Measurements from ENCODE around the gene CROCC2.

CROCC2 gene

DNA sequence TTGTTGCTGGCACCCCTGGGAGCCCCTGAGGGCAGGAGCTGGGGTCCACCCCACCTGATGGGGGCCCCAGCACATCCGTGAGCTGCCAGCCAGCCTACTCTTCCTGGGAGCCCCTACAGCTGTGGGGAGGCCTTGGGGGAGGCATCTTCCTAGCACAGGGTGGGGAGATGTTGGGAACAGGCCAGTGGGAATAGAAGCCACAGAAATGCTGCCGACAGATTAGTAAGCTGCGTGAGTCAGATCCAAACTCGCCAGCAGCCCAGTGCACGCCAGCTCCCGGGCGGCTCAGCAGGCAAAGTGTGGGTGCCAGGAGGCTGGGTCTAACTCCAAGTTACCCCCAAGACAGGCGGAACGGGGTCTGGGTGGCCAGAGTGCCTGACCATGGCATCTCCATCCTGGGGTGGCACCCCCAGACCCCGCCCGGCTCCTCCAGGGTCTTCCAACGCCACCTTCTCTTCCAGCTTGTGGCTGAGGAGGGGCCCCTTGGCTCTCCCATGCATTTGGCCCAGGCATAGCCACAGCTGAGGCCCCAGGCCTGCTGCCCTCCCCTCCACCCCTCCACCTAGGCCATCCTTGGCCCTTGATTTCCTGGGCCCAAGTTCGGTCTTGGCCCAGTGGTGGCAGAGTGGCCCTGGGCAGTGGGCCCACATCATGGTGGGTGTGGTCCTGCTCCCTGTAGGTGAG lies 15.3 kb downstream of the CROCC2 start:
- DNase-seq (ENCODE audit: low spot score) = peak; percentile 97

DNA sequence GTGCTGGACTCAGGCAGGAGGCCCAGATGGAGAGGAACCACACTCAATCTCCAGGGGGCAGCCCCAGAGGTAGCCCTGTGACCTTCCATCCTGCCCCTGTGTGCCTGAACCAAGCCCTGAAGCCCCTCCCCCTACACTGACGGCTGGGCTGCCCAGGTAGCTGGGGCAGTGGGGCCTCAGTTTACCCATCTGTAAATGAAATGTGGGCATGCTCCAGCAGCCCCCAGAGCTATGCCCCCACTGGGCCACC lies 15.8 kb downstream of the CROCC2 start:
- no peak for DNase-seq (ENCODE audit: low spot score)

DNA sequence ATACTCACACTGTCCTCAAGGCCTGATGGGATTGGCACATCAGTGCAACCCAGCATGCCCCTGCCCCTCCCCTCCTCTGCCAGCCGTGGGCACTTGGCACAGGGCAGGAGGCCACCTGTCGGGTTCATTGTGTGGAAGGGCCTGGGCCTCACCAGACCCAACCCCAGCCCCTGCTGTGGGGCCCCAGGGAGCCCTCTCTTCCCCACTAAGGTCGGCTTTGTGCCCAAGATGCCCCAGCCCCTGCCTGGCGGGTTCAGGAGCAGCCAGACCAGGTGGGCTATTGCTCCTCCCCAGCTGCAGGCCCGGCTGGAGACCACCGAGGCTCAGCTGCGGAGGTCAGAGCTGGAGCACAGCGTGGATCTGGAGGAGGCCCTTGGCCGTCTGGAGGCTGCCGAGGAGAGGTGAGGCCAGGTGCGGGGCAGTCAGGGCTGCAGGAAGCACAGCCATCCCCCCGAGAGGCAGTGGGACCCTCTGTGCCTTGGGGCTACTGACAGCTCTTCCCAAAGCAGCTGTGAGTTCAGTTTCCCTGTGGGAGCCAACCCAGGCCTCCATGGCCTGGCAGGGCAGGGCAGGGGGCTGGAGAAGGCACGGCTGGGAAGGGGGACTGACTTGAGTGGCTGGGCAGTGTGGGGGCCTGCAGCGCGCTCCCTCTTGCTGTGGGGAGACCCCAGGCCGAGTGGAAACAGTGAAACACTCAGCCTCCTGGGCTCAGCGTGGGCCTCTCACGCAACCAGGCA lies 16.3 kb downstream of the CROCC2 start:
- DNase-seq (ENCODE audit: low spot score) = no peak

DNA sequence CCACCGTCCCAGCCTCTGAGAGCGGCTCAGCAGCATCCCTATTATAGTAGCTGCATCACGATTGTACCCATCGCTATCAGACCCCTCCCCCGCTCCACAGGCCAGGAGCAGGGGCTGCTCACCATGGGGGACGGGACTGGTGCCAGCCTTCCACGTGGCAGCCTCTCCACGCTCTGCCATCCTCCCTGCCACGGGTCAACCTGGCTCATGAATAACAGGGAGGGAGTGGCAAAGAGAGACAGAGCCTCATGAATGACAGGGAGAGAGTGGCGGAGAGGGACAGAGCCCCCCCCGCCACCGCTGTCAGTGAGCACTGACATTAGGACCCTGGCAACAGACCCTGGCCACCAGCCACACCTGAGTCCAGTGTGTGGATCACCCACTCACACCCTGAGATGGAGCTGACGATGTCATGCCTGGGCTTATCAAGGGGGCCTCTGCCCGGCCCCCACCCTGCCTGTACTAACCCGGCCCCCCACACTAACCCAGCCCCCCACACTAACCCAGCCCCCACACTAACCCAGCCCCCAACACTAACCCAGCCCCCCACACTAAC lies 16.9 kb downstream of the CROCC2 start:
- no peak for DNase-seq (ENCODE audit: low spot score)

DNA sequence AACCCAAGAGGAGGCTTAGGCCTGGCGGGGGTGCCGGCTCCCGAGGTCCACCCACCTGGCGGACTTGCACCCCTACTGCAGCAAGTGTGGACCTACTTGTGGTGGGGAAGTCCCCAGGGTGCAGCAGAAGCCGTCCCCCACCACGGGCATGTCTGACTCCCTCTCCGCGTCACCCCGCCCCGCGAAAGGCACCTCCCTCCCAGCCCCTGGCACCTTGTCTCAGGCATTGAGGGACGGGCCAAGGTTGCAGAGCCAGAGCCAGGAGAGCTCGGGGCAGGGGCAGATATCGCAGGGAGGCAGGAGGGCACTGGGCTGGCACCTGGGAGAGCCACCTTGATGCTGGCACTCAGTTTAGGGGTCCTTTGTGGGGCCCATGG lies 19.0 kb downstream of the CROCC2 start:
- DNase-seq (ENCODE audit: low spot score) = no peak

DNA sequence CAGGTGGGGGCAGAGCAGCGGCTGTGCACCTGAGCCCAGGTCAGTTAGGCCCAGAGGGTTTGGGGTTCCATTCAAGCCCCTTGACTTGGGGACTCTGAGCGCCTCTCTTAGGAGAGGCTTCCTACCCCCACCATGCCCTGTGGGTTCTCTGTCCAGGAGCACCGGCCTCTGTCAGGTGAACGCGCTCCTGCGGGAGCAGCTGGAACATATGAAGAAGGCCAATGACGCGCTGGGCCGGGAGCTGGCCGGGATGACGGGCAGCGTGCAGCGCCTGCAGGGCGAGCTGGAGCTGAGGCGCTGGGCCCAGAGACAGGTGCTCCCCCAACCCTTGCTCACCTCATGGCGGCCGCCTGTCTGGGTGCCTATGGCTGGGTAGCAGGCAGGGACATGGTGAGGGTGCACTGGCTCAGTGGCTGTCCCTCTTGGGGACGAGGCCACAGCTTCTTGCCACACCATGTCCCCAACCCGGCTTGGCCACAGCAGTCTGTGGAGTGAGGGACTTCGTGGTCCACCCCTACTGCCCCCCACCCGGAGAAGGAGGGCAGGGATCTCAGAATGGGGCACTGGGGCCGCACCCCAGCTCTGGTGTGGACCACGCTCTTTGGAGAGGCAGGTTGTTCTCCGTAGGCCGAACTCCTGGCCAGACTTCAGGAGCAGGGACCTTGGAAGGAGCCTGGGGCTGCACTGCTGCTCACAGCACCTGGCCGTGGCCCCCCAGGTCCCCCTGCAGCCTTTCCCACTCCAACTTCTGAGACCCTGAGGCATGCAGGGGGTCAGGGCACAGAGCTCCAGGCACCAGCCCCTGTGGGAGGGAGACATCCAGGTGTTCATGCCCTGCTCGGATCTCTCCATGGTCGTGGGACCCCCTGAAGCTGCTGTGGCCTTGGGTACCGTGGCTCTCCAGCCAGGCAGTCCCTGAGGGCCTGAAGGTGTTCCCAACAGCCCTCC lies 19.7 kb downstream of the CROCC2 start:
- DNase-seq (ENCODE audit: low spot score) = no peak

DNA sequence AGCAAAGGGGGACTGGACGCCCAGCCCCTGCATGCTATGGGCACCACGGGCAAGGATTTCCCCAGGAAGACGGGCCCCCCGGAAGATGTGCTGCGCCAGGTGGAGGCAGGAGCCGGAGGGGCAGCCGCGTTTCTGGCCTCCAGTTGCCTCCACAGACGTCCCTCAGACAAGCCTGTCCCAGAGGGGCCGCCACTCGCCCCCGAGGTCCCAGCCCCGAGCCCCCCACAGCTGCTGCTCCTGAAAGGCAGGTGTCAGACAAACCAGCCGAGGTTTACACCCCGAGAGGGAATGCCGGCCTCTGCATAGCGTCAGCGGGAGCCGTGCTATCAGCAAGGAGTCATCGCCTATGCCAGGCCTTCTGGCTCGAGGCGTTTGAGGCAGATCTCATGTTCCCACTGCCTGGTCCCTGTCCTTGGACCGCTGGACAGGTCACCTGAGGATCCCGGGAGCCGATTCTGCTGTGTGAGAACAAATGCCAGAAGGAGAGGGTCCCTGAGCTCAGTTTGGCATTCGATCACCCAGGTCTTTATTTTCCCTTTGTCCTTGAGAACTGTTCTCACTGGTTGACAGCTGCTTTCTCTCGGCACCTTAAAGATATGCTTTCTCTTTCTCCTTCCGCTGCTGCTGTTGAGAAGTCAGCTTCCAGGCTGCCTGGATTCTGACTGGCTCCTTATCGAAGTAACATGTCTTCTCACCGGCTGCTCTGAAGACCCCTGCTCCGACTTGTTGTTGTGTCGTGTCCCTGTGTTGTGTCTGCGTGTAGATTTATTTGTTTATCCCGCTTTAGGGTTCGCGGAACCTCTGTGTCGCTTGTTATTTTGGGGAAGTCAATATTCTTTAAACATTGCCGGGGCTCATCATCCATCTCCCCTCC lies 20.6 kb downstream of the CROCC2 start:
- no peak for DNase-seq (ENCODE audit: low spot score)

DNA sequence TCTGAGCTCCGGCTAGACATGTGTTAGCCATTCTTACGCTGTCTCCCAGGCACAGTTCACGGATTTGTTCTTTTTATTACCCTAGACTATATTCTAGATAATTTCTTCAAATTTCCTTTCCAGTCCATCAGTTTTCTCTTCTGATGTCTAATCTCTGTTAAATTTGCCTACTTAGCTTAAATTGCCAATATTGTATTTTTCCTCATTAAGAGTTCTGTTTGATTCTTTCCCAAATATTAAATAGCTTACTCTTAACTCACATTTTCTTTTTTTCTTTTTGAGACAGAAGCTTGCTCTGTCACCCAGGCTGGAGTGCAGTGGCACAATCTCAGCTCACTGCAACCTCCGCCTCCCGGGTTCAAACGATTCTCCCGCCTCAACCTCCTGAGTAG lies 21.2 kb downstream of the CROCC2 start:
- DNase-seq (ENCODE audit: low spot score) = no peak

DNA sequence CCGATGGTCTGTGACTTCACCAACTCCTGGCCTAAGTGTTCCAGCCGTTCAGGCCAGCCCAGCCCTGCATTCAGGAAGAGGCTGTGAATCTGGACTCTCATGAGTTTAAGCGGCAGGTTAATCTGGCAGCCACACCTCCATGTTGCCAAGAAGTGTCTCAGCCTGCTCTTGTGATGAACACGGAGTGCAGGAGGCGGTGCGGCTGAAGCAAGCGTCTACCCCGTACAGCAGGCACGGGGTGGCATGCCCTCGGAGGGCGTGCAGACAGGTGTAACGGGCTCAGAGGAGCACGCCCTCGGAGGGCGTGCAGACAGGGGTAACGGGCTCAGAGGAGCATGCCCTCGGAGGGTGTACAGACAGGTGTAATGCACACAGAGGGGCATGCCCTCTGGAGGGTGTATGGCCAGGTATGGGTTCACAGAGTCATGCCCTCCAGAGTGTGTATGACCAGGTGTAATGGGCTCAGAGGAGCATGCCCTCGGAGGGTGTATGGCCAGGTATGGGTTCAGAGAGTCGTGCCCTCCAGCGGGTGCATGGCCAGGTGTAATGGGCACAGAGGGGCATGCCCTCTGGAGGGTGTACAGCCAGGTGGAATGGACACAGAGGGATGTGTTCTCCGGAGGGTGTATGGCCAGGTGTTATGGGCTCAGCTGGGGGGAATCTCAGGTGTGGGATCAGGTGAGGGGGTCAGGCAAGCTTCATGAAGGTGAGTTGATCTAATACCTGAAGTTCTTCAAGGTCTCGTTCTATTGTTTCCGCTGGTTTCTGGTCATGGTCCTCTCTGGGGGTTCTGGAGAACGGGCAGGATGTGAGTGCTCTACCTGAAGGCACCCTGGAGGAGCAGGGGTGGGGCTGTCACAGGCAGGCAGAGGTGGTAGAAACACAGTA lies 22.6 kb downstream of the CROCC2 start:
- DNase-seq (ENCODE audit: low spot score) = no peak

DNA sequence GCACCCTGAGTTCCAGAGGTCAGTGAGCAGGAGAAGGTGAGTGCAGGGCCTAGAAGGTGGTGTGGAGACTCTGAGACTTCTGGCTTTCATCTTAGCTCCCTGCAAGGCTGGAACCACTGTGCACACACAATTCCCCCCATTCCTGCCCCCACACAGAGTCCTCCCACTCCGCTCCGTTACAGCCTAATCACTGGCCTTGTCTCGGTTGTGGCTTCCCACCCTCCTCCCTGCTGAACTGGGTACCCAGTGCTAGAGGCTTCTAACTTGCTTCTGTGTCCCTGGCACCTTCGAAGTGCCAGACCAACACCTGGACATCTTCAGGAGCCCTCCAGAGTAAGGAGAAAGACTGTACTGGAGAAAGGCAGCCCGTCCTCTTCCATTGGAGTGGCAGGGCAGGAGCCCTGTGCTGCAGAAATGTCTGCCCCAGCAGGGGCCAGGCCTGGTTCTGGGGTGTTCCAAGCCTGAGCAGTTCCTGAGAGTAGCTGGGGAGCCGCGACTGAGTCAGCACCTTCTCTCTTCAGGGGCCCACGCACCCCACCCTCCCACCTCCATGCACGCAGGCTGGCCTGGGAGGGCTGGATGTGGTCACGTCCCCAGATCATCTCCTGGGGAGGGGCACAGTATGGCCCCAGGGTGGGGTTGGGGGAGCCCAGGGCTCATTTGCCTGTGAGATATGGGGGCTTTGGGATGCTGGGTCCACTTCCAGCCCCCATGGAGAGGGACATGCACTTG lies 23.4 kb downstream of the CROCC2 start:
- DNase-seq (ENCODE audit: low spot score) = no peak

DNA sequence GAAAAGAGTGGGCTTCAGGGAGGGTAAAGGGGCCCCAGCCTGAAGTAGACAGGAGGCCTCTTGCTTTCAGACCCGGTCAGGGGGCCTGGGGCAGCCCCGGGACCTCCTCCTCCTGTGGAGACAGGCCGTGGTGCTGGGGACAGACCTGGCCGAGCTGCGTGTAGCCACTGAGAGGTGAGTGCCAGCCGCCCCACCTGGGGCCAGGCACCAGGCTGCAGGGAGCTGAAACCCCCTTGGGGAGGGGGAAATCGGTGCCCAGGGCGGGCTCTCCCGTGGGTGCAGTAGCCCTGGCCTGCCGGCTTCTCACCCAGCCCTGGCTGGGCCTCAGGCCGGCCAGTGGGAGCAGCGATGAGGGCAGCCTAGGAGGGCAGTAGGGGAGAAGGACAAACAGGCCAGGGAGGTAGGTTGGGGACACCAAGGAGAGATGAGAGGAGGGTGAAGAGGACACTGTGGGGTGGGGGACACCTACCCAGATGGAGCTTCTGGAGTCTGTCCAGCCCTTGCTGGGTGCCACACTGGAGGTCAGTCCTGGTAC lies 24.0 kb downstream of the CROCC2 start:
- DNase-seq (ENCODE audit: low spot score) = no peak

DNA sequence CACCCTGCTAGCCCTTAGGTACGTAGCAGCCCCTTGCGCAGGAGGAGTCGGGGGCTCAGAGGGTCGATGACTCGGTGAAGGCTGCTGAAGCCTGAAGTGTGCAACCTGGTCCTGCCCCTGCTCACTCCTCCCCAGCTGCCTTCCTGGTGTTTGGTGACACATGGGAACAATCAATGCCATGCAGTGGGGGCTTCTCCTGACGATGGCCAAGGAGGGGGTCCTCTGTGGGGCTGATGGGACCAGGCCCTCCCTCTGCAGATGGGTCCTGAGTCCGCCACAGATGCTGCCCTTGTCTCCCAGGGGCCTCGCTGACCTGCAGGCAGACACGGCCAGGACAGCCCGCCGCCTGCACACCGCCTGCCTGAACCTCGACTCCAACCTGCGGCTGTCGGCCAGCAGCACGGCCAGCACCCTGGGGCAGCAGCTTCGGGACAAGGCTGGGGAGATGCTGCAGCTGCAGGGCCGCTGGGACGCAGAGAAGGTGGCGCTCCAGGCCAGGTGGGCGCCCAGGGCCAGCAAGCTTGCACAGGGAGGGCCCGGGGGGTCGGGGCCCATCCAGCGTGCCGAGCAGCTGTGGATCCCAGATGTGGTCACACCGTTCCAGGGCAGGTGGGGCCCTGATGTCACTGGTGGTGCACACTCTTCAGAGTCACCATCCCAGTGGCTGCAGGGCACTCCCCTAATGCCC lies 24.6 kb downstream of the CROCC2 start:
- no peak for DNase-seq (ENCODE audit: low spot score)

DNA sequence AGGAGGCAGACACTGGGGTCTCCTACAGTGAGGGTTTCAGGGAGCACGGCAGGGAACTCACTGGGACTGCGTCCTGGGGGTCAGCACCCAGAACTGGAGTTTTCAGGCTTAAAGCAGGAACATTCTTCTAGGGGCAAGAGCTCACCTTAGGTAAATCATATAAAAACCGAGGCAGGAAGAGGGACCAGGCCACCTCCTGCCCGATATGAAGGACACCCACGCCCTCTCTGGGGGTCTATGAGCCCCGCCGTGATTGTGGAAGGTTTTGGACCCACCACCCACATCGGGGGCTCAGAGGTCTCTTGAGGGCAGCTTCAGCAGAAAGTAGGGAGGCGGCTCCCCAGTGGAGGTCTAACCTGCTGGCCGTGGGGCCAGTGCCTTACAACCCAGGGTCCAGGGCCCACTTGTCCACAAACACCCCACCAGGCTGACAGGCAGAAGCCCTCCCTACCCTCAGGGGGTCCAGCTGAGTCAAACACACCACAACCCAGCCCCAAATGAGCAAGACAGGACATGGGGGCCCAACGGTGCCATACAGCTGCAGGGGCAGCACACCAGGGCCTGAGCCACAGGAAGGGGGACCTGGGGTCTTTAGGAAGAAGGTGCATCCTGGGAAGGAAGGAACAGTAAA lies 25.3 kb downstream of the CROCC2 start:
- no peak for DNase-seq (ENCODE audit: low spot score)

DNA sequence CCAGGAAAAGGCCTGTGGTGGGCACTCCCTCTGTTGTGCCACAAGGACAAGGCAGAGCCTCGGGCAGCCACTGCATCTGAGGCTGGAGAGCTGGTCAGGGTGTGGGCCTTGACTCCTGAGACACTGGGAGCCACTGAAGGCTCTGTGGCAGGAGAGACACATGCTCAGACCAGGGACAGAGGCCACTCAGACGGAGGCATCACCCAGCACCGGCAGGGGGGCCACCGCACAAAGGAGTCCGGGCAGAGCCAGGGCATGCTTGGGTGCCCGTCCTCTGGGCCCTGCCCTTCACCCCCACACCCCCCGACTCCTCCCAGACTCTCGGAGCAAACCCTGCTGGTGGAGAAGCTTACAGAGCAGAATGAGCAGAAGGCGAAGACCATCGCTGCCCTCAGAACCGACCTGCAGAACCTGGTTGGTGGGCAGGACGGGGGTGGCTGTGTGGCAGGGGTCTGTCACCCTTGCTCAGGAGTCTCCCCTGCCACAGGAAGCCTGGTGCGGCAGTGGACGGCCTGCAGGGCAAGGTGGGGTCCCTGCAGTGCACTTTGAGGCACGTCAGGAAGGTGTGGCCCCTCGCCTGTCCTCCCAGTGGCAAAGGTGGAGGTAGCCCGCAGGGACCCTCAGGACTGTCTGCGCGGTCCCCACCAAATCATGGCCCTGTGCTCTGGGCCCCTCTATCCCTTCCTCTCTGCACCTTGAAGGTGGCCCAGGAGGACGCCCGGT lies 26.0 kb downstream of the CROCC2 start:
- DNase-seq (ENCODE audit: low spot score) = no peak

DNA sequence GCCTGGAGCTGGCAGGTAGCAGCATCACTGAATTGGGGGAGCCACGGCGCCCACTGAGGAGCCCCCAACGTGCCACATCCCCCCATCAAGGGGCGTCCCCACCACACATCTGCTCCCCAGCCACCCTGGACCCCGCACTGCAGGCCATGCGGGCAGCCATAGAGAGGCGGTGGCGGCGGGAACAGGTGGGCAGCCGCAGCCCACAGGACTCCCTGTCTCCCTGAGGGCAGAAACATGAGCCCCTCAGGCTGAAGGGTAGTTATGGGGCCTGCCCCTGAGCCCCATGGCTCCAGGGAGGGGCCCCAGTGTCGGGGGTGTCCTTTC lies 26.6 kb downstream of the CROCC2 start:
- DNase-seq (ENCODE audit: low spot score) = no peak

DNA sequence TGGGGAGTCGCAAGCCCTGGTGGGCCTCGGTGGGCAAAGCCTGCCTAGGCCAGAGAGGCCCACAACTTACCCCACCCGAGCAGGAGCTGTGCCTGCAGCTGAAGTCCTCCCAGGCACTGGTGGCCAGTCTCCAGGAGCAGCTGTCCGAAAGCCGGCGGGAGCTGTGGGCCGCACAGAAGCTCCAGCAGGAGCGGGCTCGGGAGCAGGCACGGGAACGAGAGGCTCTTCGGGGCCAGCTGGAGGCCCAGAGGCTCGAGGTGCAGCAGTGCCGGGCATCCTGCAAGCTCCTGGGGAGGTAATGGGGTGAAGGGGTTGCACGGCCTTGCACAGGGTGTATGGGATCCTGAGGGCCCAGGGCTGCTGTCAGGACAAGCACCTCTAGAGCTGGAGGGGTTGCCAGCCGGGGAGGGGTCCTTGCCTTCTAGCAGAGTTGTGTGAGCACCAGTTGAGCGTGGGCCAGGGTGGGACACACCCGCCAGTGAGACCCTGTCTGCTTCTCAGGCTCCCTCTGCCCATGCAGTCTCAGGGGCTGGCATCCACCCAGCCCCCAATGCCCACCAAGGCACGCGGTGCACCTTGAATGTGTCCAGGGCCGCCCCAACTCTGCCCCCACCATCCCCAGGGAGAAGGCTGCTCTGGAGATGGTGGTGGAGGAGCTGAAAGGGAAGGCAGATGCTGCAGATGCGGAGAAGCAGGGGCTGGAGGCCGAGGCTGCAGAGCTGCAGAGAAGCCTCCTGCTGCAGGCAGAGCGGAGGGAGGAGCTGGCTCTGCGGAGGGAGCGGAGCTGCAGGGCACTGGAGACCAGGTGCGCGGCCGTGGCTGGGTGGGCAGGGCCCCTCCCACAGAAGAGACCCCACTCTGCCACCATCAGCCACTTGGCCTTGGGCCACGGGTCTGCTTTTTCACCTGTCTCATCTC lies 27.2 kb downstream of the CROCC2 start:
- no peak for DNase-seq (ENCODE audit: low spot score)

Measured in AG20443 (cell line).